WI38 (cell line): ENCODE results near the gene MMP21.

Source experiments
- H3K4me3 ChIP-seq: 2 replicates; pipeline ENCODE4 v1.5.1; 2011; ENCODE audit warnings: low read depth, mild to moderate bottlenecking, control low read depth, low read length
- TF ChIP-seq, protein P1 (sequence below): IDR thresholded peaks from 2 replicates; pipeline ENCODE4 v1.5.1; 2012; ENCODE audit warnings: low read depth, mild to moderate bottlenecking, control low read depth, low read length

MMP21 gene

GRCh38 chr10:125792342-125793300, 17.0 kb upstream of the MMP21 start:
- TF ChIP-seq, protein P1, sequence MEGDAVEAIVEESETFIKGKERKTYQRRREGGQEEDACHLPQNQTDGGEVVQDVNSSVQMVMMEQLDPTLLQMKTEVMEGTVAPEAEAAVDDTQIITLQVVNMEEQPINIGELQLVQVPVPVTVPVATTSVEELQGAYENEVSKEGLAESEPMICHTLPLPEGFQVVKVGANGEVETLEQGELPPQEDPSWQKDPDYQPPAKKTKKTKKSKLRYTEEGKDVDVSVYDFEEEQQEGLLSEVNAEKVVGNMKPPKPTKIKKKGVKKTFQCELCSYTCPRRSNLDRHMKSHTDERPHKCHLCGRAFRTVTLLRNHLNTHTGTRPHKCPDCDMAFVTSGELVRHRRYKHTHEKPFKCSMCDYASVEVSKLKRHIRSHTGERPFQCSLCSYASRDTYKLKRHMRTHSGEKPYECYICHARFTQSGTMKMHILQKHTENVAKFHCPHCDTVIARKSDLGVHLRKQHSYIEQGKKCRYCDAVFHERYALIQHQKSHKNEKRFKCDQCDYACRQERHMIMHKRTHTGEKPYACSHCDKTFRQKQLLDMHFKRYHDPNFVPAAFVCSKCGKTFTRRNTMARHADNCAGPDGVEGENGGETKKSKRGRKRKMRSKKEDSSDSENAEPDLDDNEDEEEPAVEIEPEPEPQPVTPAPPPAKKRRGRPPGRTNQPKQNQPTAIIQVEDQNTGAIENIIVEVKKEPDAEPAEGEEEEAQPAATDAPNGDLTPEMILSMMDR = no peak

GRCh38 chr10:125788156-125789034, 12.8 kb upstream of the MMP21 start:
- H3K4me3 ChIP-seq = no peak overlapping the region
- TF ChIP-seq, protein P1 = no peak

More at GRCh38 chr10:125792342-125793300, 17.0 kb upstream of the MMP21 start:
- H3K4me3 ChIP-seq = no peak overlapping the region

GRCh38 chr10:125785791-125786190, 10.2 kb upstream of the MMP21 start:
- TF ChIP-seq, protein P1 = no peak
- H3K4me3 ChIP-seq = no peak overlapping the region

DNA sequence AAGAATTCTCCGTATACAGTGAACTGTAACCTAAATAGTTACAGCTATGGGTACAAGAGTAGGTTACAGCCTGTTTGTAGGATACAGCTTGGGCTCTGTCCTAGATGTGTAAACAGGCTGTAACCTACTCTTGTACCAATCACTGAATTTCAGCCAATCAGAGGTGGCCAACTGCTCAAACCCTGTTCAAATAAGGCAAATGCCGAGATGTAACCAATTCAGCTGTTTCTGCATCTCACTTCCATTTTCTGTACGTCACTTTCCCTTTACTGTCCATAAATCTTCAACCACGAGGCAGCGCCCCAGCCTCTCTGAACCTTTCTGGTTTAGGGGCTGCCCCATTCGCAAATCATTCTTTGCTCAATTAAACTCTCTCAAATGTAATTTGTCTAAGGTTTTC, 8.3 kb upstream of the MMP21 start:
- TF ChIP-seq, protein P1 = no peak
- no peak overlapping the region for H3K4me3 ChIP-seq

- H3K4me3 ChIP-seq = no peak overlapping the region
- TF ChIP-seq, protein P1 = no peak
These were observed 7.8 kb upstream of the MMP21 start for GRCh38 chr10:125783408-125783807.

DNA sequence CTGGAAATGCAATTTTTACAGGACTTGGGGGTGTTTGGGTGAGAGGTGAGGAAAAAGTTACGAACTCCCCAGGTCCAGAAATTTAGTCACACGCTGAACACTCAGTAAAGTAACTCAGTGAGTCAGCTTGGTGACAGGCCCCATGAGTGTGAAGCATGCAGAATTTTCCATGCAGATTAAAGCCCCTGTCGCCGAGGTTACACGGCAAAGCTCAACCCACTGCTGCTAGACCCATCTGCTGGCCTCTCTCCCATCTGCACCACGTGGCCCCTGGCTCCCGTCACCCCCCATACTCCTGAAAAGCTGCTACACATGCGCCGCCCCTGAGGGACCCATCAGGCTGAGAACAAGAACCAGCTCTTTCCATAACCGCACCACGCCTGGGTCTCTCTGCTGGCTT, 7.0 kb upstream of the MMP21 start:
- TF ChIP-seq, protein P1 = no peak
- no peak overlapping the region for H3K4me3 ChIP-seq
